ENCODE measurements around the gene AKTIP.

GRCh38 chr16:53523126-53523804, 20.3 kb upstream of the AKTIP start:
- TF ChIP-seq, protein P1, sequence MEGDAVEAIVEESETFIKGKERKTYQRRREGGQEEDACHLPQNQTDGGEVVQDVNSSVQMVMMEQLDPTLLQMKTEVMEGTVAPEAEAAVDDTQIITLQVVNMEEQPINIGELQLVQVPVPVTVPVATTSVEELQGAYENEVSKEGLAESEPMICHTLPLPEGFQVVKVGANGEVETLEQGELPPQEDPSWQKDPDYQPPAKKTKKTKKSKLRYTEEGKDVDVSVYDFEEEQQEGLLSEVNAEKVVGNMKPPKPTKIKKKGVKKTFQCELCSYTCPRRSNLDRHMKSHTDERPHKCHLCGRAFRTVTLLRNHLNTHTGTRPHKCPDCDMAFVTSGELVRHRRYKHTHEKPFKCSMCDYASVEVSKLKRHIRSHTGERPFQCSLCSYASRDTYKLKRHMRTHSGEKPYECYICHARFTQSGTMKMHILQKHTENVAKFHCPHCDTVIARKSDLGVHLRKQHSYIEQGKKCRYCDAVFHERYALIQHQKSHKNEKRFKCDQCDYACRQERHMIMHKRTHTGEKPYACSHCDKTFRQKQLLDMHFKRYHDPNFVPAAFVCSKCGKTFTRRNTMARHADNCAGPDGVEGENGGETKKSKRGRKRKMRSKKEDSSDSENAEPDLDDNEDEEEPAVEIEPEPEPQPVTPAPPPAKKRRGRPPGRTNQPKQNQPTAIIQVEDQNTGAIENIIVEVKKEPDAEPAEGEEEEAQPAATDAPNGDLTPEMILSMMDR (IDR thresholded peaks at IDR 0.05 in 2 of 3, conservative IDR thresholded peaks at IDR 0.05 in 1 of 3; ENCODE audit: borderline replicate concordance in 1 of 3, insufficient read depth in 1 of 3, low read depth in 2 of 3, low read length in 2 of 3) = no peak
- no peak for TF ChIP-seq POLR2A (IDR thresholded peaks at IDR 0.05; ENCODE audit: borderline replicate concordance, extremely low read depth, insufficient read depth, insufficient read length)
